ENCODE measurements around the gene BANF2. TPM values are rescaled to one million over a fixed set of nuclear protein-coding genes. Genes with fewer than 3 reads are reported as not detected.

Gene BANF2
- total RNA-seq, 1 donor from 2014 or later: not detected

DNA sequence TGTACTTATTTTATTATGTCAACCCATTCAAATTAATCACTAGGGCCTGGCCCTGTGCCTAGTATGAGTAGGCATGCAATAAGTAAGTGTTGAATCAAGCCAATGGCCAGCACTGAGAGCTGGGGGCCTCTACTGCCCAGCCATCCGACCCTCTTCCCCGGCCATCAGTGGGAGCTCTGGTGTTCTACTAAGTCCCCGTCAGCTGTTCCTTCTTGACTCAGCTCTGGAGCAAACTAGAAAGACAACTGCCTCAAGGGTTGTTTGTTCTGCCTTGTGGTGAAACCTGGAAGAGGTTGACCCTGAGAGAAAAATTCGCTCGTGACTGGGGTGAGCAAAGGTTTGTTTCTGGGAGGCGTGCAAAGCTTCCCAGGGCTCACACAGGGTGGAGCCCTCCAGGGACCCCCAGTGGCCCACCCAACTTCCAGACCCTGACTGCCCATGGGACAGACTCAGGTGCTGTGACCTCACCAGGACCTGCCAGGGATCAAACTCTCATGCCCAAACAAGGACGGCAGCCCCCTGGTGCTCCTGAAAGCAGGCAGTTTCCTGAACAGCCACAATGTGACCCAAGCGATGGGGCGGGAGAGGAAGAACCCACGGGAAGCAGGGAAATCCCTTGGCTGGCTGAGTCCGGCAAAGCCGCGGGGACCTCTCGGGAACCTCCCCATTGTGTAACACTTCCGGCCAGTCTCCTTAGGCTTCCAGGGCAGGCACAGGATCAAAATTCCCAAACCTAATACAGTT, 50.4 kb downstream of the BANF2 start:
- Mint-ChIP-seq H3K9me3 (ENCODE audit: low read depth) (no peaks in the 10 kb centered on the region), H3K36me3 (ENCODE audit: insufficient read depth) (no peaks in the 10 kb centered on the region), H3K4me1 (ENCODE audit: low read depth) (no peaks in the 10 kb centered on the region), H3K27me3 (peaks cover 22% of the 10 kb centered on the region), H3K4me3 (ENCODE audit: low read depth) (no peak overlapping the region), H3K27ac (no peak overlapping the region)
- TF ChIP-seq CTCF (IDR thresholded peaks at IDR 0.05; ENCODE audit: unreplicated experiment): no peak
- no peak for DNase-seq (ENCODE audit: low spot score, unreplicated experiment)

GRCh38 chr20:17750722-17751045, 50.9 kb downstream of the BANF2 start:
- no peaks in the 10 kb centered on the region for H3K36me3 Mint-ChIP-seq (ENCODE audit: insufficient read depth)
- no peak overlapping the region for H3K4me3 Mint-ChIP-seq (ENCODE audit: low read depth)
- H3K9me3 Mint-ChIP-seq (ENCODE audit: low read depth): no peaks in the 10 kb centered on the region
- H3K4me1 Mint-ChIP-seq (ENCODE audit: low read depth): no peaks in the 10 kb centered on the region
- H3K27ac Mint-ChIP-seq: no peak overlapping the region
- TF ChIP-seq CTCF (IDR thresholded peaks at IDR 0.05; ENCODE audit: unreplicated experiment): no peak
- no peak for DNase-seq (ENCODE audit: low spot score, unreplicated experiment)
- H3K27me3 Mint-ChIP-seq: peaks cover 26% of the 10 kb centered on the region

GRCh38 chr20:17751640-17752039, 51.9 kb downstream of the BANF2 start:
- no peak overlapping the region for H3K27ac Mint-ChIP-seq
- no peak for TF ChIP-seq CTCF (IDR thresholded peaks at IDR 0.05; ENCODE audit: unreplicated experiment)

GRCh38 chr20:17752459-17752858, 52.7 kb downstream of the BANF2 start:
- Mint-ChIP-seq H3K4me1 (ENCODE audit: low read depth) (no peaks in the 10 kb centered on the region), H3K27ac (no peak overlapping the region), H3K9me3 (ENCODE audit: low read depth) (no peaks in the 10 kb centered on the region), H3K4me3 (ENCODE audit: low read depth) (no peak overlapping the region), H3K36me3 (ENCODE audit: insufficient read depth) (no peaks in the 10 kb centered on the region), H3K27me3 (peaks cover 36% of the 10 kb centered on the region)
- TF ChIP-seq CTCF (IDR thresholded peaks at IDR 0.05; ENCODE audit: unreplicated experiment): no peak
- DNase-seq (ENCODE audit: low spot score, unreplicated experiment): no peak

More at GRCh38 chr20:17751640-17752039, 51.9 kb downstream of the BANF2 start:
- no peaks in the 10 kb centered on the region for H3K36me3 Mint-ChIP-seq (ENCODE audit: insufficient read depth)
- H3K27me3 Mint-ChIP-seq: peaks cover 33% of the 10 kb centered on the region
- no peaks in the 10 kb centered on the region for H3K4me1 Mint-ChIP-seq (ENCODE audit: low read depth)
- no peaks in the 10 kb centered on the region for H3K9me3 Mint-ChIP-seq (ENCODE audit: low read depth)
- H3K4me3 Mint-ChIP-seq (ENCODE audit: low read depth): no peak overlapping the region
- DNase-seq (ENCODE audit: low spot score, unreplicated experiment): no peak

GRCh38 chr20:17753516-17753915, 53.8 kb downstream of the BANF2 start:
- Mint-ChIP-seq H3K36me3 (ENCODE audit: insufficient read depth) (no peaks in the 10 kb centered on the region), H3K27me3 (peaks cover 34% of the 10 kb centered on the region), H3K27ac (no peak overlapping the region), H3K4me1 (ENCODE audit: low read depth) (no peaks in the 10 kb centered on the region), H3K9me3 (ENCODE audit: low read depth) (peaks cover 7% of the 10 kb centered on the region), H3K4me3 (ENCODE audit: low read depth) (no peak overlapping the region)
- no peak for TF ChIP-seq CTCF (IDR thresholded peaks at IDR 0.05; ENCODE audit: unreplicated experiment)
- DNase-seq (ENCODE audit: low spot score, unreplicated experiment): no peak

Data from progenitor cell of endocrine pancreas (in vitro differentiated cells).